Neural progenitor cell (in vitro differentiated cells): Measurements from ENCODE around the gene COG8. TPM values are rescaled to one million over a fixed set of nuclear protein-coding genes. Genes with fewer than 3 reads are reported as not detected.

Source experiments
- DNase-seq: peaks from one replicate; pipeline ENCODE4 v3.0.0-alpha.2; 2016; ENCODE audit warnings: low spot score
- H2AFZ ChIP-seq: fragments of 200-600 bp; sonication (generic); replicated peaks from 2 replicates; pipeline ENCODE4 v1.6.1; 2016; ENCODE audit warnings: antibody characterized with exemption
- H3F3A ChIP-seq: fragments of 200-600 bp; sonication (generic); 2 replicates; pipeline ENCODE4 v1.6.1; 2016; ENCODE audit warnings: antibody characterized with exemption, low read depth
- H3K27ac ChIP-seq: fragments of 200-600 bp; sonication (generic); 2 replicates; pipeline ENCODE4 v1.5.1; 2016; ENCODE audit warnings: mild to moderate bottlenecking
- H3K27me3 ChIP-seq: fragments of 200-600 bp; sonication (generic); 2 replicates; pipeline ENCODE4 v1.6.1; 2016; ENCODE audit warnings: mild to moderate bottlenecking, moderate library complexity
- H3K36me3 ChIP-seq: fragments of 200-600 bp; sonication (generic); 2 replicates; pipeline ENCODE4 v1.5.1; 2016
- H3K4me1 ChIP-seq: fragments of 200-600 bp; sonication (generic); 2 replicates; pipeline ENCODE4 v1.6.1; 2016; ENCODE audit warnings: mixed run types
- H3K4me2 ChIP-seq: fragments of 200-600 bp; sonication (generic); 2 replicates; pipeline ENCODE4 v1.6.1; 2016
- H3K4me3 ChIP-seq: fragments of 200-600 bp; sonication (generic); 2 replicates; pipeline ENCODE4 v1.5.1; 2016
- H3K79me2 ChIP-seq: fragments of 200-600 bp; sonication (generic); 2 replicates; pipeline ENCODE4 v1.6.1; 2016; ENCODE audit warnings: low read depth
- H3K9ac ChIP-seq: fragments of 200-600 bp; sonication (generic); 2 replicates; pipeline ENCODE4 v1.6.1; 2016
- H3K9me3 ChIP-seq: fragments of 200-600 bp; sonication (generic); 2 replicates; pipeline ENCODE4 v1.5.1; 2016; ENCODE audit warnings: low read depth
- H4K20me1 ChIP-seq: fragments of 200-600 bp; sonication (generic); 2 replicates; pipeline ENCODE4 v1.6.1; 2016; ENCODE audit warnings: low read depth
- H3K27ac Mint-ChIP-seq: 3 replicates; pipeline ENCODE4 v1.8.0; 2021; ENCODE audit warnings: mixed read lengths
- H3K27me3 Mint-ChIP-seq: 2 replicates; pipeline ENCODE4 v1.8.0; 2022; ENCODE audit warnings: low read depth, mild to moderate bottlenecking, inconsistent platforms, moderate library complexity, mixed read lengths; ENCODE audit not compliant: insufficient read depth
- H3K36me3 Mint-ChIP-seq: 3 replicates; pipeline ENCODE4 v1.8.0; 2021; ENCODE audit warnings: mixed read lengths
- H3K4me1 Mint-ChIP-seq: 3 replicates; pipeline ENCODE4 v1.8.0; 2021; ENCODE audit warnings: mixed read lengths
- H3K4me3 Mint-ChIP-seq: 3 replicates; pipeline ENCODE4 v1.8.0; 2021; ENCODE audit warnings: mild to moderate bottlenecking, moderate library complexity, mixed read lengths
- H3K9me3 Mint-ChIP-seq: 3 replicates; pipeline ENCODE4 v1.8.0; 2020; ENCODE audit warnings: mixed read lengths
- CTCF ChIP-seq: fragments of 200-600 bp; sonication (generic); IDR thresholded peaks from 2 replicates; pipeline ENCODE4 v1.5.1; 2017; ENCODE audit warnings: antibody characterized with exemption, mild to moderate bottlenecking
- EZH2 ChIP-seq: fragments of 200-600 bp; sonication (generic); IDR thresholded peaks from 2 replicates; pipeline ENCODE4 v1.6.1; 2017; ENCODE audit warnings: antibody characterized with exemption, mild to moderate bottlenecking, moderate library complexity
- EZH2phosphoT487 ChIP-seq: fragments of 200-600 bp; sonication (generic); IDR thresholded peaks from 2 replicates; pipeline ENCODE4 v1.6.1; 2017; ENCODE audit warnings: antibody characterized with exemption
- total RNA-seq: library from RNA; depleted of rRNA; stranded (reverse); fragments of >200 nt; gene quantifications from 2 replicates; pipeline ENCODE4 v1.2.3, GENCODE V29; 2015; ENCODE audit warnings: low replicate concordance

Gene COG8
- total RNA-seq, 1 donor from 2014 or later, result 30.3 TPM

- Mint-ChIP-seq H3K4me3 (peak within 1 kb of the TSS; percentile 98), H3K27me3 (peaks cover 3% of the 10 kb centered on the region), H3K9me3 (no peaks in the 10 kb centered on the region), H3K4me1 (peaks cover 18% of the 10 kb centered on the region), H3K36me3 (peaks cover 9% of the 10 kb centered on the region), H3K27ac (peak within 1 kb of the TSS; percentile 86)
- H3K4me2 ChIP-seq, result peak within 1 kb of the TSS; percentile 83
- peaks cover 13% of the 10 kb centered on the region for H4K20me1 ChIP-seq
- H3K27ac ChIP-seq, result no peak within 1 kb of the TSS
- H3K27me3 ChIP-seq, result no peaks in the 10 kb centered on the region
- H3K36me3 ChIP-seq, result no peaks in the 10 kb centered on the region
- peaks cover 41% of the 10 kb centered on the region for H3K79me2 ChIP-seq
- H3K4me3 ChIP-seq, result peak within 1 kb of the TSS; percentile 99
- H3K9me3 ChIP-seq, result no peaks in the 10 kb centered on the region
- H3K9ac ChIP-seq, result peak within 1 kb of the TSS; percentile 64
- peak within 1 kb of the TSS; percentile 90 for H2AFZ ChIP-seq
- TF ChIP-seq CTCF (peak; percentile 81), EZH2 (no peak)
- peak; percentile 98 for DNase-seq
- no peaks in the 10 kb centered on the region for H3K4me1 ChIP-seq
- peaks cover 26% of the 10 kb centered on the region for H3F3A ChIP-seq
Measured at GRCh38 chr16:69310653-69311532, 28.5 kb downstream of the COG8 start, which contains the start of gene VPS4A. VPS4A (plus strand) TSS chr16:69311350; CDS start chr16:69311512, 162 bp downstream.

- DNase-seq, result no peak
- H3K4me3 ChIP-seq, result no peak overlapping the region
- H3K4me1 ChIP-seq, result no peaks in the 10 kb centered on the region
- H4K20me1 ChIP-seq, result peaks cover 13% of the 10 kb centered on the region
- peaks cover 28% of the 10 kb centered on the region for H3K79me2 ChIP-seq
- no peak overlapping the region for H3K4me2 ChIP-seq
- no peak overlapping the region for H3K4me3 Mint-ChIP-seq
- H3K27me3 ChIP-seq, result no peaks in the 10 kb centered on the region
- H3K4me1 Mint-ChIP-seq, result peaks cover 18% of the 10 kb centered on the region
- no peak overlapping the region for H2AFZ ChIP-seq
- H3K36me3 Mint-ChIP-seq, result peaks cover 8% of the 10 kb centered on the region
- H3K9me3 ChIP-seq, result no peaks in the 10 kb centered on the region
- no peaks in the 10 kb centered on the region for H3K36me3 ChIP-seq
- H3K27me3 Mint-ChIP-seq, result peaks cover 3% of the 10 kb centered on the region
- no peaks in the 10 kb centered on the region for H3K9me3 Mint-ChIP-seq
- H3K27ac ChIP-seq, result no peak overlapping the region
- H3F3A ChIP-seq, result peaks cover 26% of the 10 kb centered on the region
- no peak overlapping the region for H3K9ac ChIP-seq
- H3K27ac Mint-ChIP-seq, result no peak overlapping the region
- TF ChIP-seq EZH2phosphoT487 (no peak), EZH2 (no peak), CTCF (no peak)
Measured at GRCh38 chr16:69309316-69309715, 30.0 kb downstream of the COG8 start.

GRCh38 chr16:69307856-69308255 lies 31.5 kb downstream of the COG8 start:
- no peaks in the 10 kb centered on the region for H3K9me3 ChIP-seq
- no peaks in the 10 kb centered on the region for H3K36me3 ChIP-seq
- H3K4me3 Mint-ChIP-seq, result no peak overlapping the region
- H3F3A ChIP-seq, result peaks cover 26% of the 10 kb centered on the region
- H2AFZ ChIP-seq, result no peak overlapping the region
- H3K9ac ChIP-seq, result no peak overlapping the region
- H3K36me3 Mint-ChIP-seq, result peaks cover 3% of the 10 kb centered on the region
- peaks cover 3% of the 10 kb centered on the region for H3K27me3 Mint-ChIP-seq
- H3K79me2 ChIP-seq, result peaks cover 14% of the 10 kb centered on the region
- H3K27me3 ChIP-seq, result no peaks in the 10 kb centered on the region
- H3K27ac ChIP-seq, result no peak overlapping the region
- no peak overlapping the region for H3K27ac Mint-ChIP-seq
- no peak overlapping the region for H3K4me2 ChIP-seq
- H3K9me3 Mint-ChIP-seq, result no peaks in the 10 kb centered on the region
- H4K20me1 ChIP-seq, result peaks cover 9% of the 10 kb centered on the region
- no peaks in the 10 kb centered on the region for H3K4me1 ChIP-seq
- DNase-seq, result no peak
- H3K4me3 ChIP-seq, result no peak overlapping the region
- TF ChIP-seq EZH2phosphoT487, result no peak
- no peak for TF ChIP-seq CTCF
- no peak for TF ChIP-seq EZH2
- peaks cover 15% of the 10 kb centered on the region for H3K4me1 Mint-ChIP-seq
